Measurements from ENCODE around the gene NUP98.
"Not testable (repeated sequence)": the region's sequence is repeated elsewhere in the genome, so short reads cannot be mapped to it uniquely, and the experiment has no call there.

NUP98 gene

GRCh38 chr11:3802011-3802790 is 4.8 kb upstream of the NUP98 start:
- in situ Hi-C loops (cut with MboI; ENCODE audit: low sequenced_read_pairs) = no loop called here

GRCh38 chr11:3799873-3800272 is 2.5 kb upstream of the NUP98 start:
- in situ Hi-C loops (cut with MboI; ENCODE audit: low sequenced_read_pairs) = no loop called here

DNA sequence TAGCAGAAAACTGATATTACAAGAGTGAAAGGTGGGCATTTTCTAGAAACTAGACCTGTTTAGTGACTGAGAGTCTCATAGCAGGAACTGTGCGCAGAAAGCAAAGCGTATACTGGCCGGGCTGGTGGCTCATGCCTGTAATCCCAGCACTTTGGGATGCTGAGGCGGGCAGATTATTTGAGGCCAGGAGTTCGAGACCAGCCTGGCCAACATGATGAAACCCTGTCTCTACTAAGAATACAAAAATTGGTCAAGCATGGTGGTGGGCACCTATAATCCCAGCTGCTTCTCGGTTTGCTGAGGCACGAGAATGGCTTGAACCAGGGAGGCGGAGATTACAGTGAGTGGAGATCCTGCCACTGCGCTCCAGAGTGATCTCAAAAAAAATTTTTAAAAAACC is 1.8 kb upstream of the NUP98 start:
- in situ Hi-C loops (cut with MboI; ENCODE audit: low sequenced_read_pairs) = no loop called here

- in situ Hi-C loops (cut with MboI; ENCODE audit: low sequenced_read_pairs) = no loop called here
These were observed 489 bp downstream of the NUP98 start for GRCh38 chr11:3796801-3797328.

DNA sequence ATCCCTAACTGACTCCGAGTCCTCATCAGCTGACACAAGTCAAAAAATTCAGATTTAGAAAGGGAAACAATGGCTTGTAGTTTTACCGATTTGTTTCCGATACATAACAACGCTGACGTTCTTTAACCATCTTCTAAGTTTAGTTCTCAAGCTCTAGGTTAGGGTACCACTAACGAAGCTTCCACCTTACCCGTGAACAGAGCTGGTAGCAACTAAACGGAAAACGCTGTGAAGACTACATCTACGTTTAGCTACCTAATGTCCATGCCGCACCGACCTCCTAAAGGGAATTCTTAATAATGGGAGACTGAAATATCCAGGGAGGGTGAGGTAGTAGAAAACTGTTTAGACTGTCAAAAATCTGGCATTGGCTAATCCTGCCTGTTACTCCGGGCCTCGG is 1.0 kb downstream of the NUP98 start:
- in situ Hi-C loops (cut with MboI; ENCODE audit: low sequenced_read_pairs) = no loop called here

- in situ Hi-C loops (cut with MboI; ENCODE audit: low sequenced_read_pairs) = no loop called here
These were observed 1.4 kb downstream of the NUP98 start for GRCh38 chr11:3796002-3796311.

DNA sequence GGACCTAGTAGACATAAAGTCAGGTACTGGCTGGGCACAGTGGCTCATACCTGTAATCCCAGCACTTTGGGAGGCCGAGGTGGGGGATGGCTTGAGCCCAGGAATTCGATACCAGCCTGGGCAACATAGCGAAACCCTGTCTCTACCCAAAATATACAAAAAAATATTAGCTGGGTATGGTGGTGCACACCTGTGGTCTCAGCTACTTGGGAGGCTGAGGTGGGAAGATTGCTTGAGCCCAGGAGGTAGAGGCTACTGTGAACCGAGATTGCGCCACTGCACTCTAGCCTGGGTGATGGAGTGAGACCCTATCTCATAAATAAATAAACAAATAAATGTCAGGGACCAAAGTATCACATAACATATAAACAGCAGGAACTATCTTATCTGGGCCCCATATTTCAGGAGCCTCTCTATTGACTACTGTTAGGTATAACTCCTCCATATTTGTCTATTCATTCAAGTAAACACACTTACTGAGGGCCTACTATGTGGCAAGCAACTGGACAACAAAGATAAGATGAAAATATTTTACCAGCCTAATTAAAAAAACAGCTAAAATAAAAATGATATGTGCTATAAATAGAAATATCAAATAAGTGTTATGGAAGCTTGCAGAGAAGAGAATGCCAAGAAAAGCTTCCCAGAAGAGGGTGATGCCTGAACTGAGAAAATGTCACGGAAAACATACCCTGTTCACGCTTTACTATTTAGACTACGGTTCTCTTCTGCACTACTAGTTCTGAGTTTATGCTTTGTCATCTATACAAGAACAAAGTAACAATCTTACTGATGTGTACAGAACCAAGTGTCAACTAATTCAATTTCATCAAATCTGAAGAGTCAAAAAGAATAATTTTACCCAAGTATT is 2.0 kb downstream of the NUP98 start:
- in situ Hi-C loops (cut with MboI; ENCODE audit: low sequenced_read_pairs) = no loop called here

- in situ Hi-C loops (cut with MboI; ENCODE audit: low sequenced_read_pairs) = not testable (repeated sequence)
These were observed 3.0 kb downstream of the NUP98 start for GRCh38 chr11:3794387-3794786.

DNA sequence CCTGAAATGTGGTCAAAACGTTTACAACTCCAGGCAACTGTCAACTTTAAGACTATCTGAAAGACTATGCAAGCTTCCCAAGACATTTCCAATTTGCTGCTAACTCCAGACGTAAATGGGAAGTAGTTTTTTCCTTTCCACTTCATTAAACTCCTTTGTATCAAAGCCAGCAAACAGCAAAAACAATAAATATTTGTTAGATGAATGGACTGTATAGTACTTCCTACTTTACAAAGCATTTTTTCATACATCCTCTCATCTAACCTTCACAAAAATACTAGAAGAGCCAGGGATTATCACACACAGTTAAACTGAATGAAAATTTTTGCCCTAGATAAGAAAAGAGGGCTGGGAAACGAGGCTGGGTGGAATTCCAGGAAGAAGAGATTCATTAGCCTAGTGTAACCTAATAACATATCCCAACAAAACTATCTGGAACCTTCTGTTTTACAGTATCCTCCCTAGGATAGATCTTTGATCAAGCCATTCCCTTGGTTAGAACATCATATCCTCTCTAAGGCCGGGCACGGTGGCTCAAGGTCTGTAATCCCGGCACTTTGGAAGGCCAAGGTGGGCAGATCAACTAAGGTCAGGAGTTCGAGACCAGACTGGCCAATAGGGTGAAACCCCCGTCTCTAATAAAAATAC is 10.4 kb downstream of the NUP98 start:
- in situ Hi-C loops (cut with MboI; ENCODE audit: low sequenced_read_pairs) = no loop called here

- in situ Hi-C loops (cut with MboI; ENCODE audit: low sequenced_read_pairs) = no loop called here
These were observed 13.7 kb downstream of the NUP98 start for GRCh38 chr11:3783611-3784010.

GRCh38 chr11:3782963-3783362 is 14.4 kb downstream of the NUP98 start:
- in situ Hi-C loops (cut with MboI; ENCODE audit: low sequenced_read_pairs) = no loop called here

GRCh38 chr11:3781423-3781822 is 15.9 kb downstream of the NUP98 start:
- in situ Hi-C loops (cut with MboI; ENCODE audit: low sequenced_read_pairs) = no loop called here

GRCh38 chr11:3775736-3776406 is 21.5 kb downstream of the NUP98 start:
- in situ Hi-C loops (cut with MboI; ENCODE audit: low sequenced_read_pairs) = no loop called here

- in situ Hi-C loops (cut with MboI; ENCODE audit: low sequenced_read_pairs) = no loop called here
These were observed 24.2 kb downstream of the NUP98 start for GRCh38 chr11:3773180-3773579.

DNA sequence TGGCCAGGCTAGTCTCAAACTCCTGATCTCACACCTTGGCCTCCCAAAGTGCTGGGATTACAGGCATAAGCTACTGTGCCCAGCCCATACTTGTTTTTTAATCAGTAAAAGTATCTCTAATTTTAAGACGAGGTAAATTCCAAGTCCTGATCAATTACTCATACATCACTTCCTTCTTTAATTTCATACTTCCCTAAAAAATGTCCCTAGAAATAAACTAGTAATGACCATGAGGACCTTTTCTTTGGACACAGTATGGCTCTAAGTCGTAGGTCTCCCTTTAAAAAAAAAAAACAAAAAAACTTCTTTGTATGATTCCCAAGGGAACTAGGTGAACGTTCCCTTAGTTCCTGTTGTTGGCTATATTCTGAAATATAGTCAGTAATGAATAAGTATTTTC is 29.8 kb downstream of the NUP98 start:
- in situ Hi-C loops (cut with MboI; ENCODE audit: low sequenced_read_pairs) = no loop called here

DNA sequence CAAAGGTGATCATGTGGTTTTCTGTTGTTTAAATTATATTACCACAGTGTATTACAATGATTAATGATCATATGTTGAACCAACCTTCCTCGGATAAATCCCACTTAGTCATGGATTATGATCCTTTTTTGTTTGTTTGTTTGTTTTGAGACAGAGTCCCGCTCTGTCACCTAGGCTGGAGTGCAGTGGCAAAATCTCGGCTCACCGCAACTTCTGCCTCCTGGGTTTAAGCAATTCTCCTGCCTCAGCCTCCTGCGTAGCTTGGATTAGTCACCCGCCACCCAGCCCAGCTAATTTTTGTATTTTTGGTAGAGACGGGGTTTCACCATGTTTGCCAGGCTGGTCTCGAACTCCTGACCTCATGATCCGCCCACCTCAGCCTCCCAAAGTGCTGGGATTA is 30.5 kb downstream of the NUP98 start:
- in situ Hi-C loops (cut with MboI; ENCODE audit: low sequenced_read_pairs) = not testable (repeated sequence)

- in situ Hi-C loops (cut with MboI; ENCODE audit: low sequenced_read_pairs) = no loop called here
These were observed 33.1 kb downstream of the NUP98 start for GRCh38 chr11:3764266-3764665.

DNA sequence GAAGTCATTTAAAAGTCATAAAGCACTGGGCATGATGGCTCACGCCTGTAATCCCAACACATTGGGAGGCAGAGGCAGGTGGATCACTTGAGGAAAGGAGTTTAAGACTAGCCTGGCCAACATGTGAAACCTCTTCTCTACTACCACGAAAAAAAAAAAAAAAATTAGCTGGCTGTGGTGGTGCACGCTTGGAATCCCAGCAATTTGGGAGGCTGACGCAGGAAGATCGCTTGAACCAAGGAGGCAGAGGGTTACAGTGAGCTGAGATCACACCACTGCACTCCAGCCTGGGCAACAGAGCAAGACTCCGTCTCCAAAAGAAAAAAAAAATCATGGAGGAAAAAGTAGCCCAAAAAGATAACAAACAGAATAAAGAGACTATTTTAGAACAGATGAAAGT is 42.2 kb downstream of the NUP98 start:
- in situ Hi-C loops (cut with MboI; ENCODE audit: low sequenced_read_pairs) = no loop called here

DNA sequence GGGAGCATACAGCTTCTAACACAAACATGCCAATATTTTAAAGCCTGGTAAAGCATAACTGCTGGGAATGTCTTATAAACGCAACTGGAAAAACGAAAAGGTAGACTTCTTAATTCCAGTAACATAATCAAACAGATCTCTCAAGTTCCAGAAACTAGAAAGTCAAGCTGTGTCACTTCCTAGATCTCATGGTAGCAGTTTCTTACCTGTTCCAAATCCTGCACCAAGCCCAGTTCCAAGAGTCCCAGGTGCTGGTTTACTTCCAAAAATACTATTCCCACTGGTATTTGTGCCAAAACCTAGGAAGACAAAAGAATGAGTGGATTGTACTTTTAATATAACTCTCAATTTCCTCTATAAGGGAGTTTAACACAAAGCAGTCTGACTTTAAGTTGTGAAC is 44.2 kb downstream of the NUP98 start:
- in situ Hi-C loops (cut with MboI; ENCODE audit: low sequenced_read_pairs) = no loop called here

DNA sequence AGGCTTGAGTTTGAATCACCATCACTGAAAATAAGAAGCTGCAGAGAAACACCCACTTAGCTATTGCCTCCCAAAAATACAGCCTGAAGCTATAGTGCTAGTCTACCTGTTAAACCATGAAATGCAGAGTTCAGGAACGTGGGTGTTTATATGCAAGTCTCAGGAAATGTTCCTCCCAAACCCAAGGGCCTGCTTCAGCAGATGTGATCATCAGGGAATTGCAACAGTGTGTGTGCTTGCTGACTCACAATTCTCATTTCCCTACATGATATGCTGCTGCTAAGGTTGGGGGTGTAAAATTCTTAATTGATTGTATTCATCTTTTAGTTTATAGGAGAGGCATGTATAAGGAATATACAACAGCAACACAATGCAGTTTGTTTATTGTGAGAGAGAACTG is 49.6 kb downstream of the NUP98 start:
- in situ Hi-C loops (cut with MboI; ENCODE audit: low sequenced_read_pairs) = no loop called here

DNA sequence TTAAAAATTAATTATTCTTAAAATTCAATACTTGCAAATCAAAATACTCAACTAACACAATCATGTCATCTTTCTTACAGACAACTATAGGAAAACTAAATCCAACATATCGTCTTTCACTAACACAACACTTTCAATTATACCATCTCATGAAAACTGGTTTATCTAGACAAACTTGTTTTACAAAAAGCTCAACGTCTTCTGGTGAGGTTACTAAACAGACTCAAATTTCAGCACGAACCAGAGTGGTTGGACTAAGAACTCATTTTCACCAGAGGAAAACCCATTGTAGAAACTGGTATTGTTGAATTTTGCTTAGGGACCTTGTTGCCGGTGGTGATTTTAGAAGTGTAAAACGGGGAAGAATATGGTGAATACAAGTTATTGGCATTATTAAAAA is 52.2 kb downstream of the NUP98 start:
- in situ Hi-C loops (cut with MboI; ENCODE audit: low sequenced_read_pairs) = no loop called here
